GM18519 (cell line): ENCODE data around the gene EFNA3.
"Not testable (repeated sequence)": the region's sequence is repeated elsewhere in the genome, so short reads cannot be mapped to it uniquely, and the experiment has no call there.

Experiments used
- ATAC-seq: cut with Tn5 transposase; IDR thresholded peaks from one replicate; pipeline ENCODE4 v1.9.1; 2021; ENCODE audit warnings: mild to moderate bottlenecking, moderate library complexity; ENCODE audit not compliant: unreplicated experiment, low FRiP score

EFNA3 gene

DNA sequence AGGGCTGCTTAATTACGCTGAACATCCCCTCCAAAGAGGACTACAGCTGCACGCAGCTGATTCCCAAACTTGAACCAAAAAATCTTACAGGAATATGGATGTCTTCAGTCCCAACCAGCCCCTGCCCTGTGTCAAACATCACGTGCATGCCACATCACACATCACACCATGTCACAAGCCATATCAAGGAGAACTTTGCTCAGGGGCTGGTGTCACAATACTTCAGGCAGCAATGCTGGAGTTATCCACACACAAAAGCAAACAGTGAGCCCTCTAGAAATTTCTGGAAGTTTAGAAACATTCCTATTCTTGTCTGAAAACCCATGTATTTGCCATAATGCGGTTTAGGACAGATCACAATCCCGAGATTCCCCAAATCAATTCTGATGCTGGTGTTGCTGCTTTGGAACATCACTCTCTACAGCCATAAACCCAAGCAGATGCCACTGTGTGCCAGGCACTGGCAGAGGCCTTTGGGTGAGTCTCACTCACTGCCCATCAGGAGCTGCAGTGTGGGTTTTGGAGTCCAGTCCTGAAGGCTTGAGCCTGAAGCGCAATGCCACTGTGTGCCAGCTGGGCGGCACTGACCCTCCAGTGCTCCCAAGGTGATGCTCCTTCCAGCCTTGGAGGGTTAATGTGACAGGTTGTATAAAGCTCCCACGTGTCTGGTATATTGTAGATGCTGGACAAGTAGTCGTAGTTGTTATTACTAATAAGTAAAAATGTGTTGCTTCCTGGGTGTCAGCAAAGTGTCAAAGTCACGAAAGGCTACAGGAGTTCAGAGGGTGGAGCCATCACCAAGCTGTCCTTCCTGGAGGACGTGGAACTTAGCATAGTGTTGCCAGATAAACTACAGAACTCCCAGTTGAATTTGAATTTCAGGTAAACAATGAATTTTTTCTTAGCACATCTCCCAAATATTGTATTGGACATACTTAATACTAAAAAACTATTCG, 28.9 kb downstream of the EFNA3 start:
- no peak for ATAC-seq

DNA sequence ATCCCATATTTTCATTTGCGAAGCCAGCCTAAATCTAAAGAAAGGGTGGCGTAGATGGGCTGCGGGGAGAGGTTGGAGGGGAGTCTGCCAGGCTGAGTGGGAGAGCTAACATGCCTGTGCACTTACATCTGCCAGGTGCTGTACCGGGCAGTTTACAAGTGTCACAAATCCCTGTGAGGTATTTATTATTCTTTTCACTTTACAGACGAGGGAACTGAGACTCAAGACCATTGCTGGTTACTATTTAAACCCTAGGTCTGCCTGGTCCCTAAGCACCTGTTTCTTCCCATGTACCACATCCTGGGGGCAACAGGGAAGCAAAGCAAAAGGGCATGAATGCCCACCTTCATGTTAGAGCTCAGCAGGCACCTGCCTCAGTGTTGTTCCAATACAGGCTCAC, 29.7 kb downstream of the EFNA3 start:
- no peak for ATAC-seq

DNA sequence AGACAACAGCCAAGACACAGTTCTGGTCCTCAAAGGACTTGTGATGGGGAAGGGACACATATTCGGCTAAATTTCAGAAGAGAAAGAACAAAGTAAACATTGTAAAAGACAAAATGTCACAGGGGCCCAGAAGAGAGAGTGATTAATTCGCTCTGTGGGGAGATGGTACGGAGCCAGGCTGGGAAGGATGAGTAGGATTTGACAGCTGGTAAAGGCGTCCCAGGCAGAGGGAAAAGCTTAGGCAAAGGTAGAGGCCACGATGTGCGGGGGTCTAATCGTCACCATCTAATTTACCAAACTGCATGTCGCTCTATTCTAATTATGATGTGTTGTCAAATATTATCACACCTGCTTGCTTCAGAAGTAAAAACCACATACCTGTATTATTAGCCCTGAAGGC, 31.7 kb downstream of the EFNA3 start:
- no peak for ATAC-seq

DNA sequence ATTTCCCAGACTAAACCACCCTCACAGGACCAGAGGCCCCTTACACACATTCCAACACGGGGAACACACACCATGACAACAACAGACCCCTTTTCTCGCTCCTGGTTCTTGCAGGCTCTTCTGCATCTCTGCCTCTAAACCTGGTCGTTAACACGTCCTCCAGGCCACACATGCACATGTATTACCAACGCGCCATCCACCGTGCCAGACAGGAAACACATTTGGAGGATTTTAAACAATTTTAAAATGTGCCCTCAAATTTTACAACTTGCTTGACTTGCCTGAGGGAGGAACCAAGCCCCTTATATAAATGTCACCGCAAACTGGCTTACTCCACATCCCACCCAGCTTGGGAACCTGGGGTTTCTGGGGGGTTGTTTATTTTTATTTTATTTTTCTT, 32.2 kb downstream of the EFNA3 start:
- ATAC-seq: no peak

DNA sequence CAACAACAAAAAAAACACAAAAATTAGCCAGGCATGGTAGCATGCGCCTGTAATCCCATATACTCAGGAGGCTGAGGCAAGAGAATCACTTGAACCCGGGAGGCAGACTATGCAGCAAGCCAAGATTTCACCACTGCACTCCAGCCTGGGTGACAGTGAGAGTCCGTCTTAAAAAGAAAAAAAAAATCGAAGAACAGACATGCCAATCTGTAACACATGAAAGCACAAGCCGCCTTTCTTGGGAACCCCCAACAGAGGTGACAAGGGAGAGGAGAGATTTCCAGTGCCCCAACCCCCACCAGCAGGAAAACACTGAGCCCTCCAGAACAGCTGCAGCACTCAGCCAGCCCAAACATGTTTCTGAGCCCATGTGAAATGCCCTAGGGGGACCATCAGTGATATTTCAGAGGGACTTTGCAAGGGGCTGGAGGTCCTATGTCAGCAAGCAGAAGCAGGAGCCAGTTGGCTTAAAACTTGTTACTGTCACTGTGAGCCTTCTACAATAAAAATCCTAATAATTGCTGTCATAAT, 34.9 kb downstream of the EFNA3 start:
- no peak for ATAC-seq

DNA sequence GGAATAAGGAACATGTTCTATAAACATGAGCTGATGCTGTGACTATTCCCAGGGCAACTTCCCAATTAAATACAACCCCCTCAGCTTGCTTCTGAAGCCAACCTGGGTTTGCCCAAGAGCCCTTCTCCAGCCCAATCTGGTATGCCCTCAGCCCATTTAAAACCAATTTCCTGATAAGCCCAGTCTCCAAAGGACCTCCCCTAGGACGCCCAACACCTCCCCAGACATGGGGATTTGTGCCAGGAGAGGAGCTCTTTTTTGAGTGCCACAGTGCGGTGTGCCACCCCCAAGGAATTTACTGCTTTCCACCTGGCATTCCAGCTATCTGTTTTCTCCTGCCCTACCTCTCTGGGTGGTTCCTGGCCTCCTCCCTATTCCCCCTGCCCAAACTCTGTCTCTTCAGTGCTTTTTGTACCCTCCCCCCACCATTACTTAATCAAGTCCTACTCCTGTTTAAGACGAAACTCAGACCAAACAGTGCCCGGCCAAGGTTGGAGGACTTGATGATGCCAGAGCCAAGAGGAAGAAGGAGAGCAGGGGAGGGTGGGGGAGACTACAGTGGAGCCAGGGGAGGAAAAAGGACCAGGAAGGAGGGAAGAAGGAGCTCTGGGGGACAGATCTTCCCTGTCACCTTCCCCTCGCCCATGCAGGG, 37.6 kb downstream of the EFNA3 start:
- ATAC-seq: no peak

DNA sequence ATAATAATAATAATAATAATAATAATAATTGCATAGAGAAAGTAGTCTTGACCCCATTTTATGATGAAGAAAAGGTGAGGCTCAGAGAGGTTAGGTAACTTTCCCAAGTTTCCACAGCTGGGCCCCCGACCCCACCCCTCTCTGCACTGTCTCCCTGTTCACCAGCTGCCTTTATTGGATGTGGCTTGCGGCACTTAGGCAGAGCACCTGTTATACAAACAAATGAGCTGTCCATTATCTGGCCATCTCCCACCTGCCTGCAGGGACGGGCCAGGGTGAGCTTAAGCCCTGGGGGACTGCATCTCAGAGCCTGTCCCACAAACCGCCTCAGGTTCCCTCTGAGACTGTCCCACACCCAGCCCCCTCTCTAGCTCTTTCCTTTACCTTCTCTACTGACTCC, 39.0 kb downstream of the EFNA3 start:
- ATAC-seq: no peak

DNA sequence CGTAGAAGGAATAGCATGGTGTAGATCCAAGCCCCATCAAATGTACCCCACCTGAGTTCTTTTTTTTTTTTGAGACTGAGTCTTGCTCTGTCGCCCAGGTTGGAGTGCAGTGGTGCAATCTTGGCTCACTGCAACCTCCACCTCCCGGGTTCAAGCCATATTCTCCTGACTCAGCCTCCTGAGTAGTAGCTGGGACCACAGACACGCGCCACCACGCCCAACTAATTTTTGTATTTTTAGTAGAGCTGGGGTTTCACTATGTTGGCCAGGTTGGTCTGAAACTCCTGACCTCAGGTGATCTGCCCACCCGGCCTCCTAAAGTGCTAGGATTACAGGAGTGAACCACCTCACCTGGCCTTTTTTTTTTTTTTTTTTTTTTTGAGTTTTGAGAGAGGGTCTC, 39.5 kb downstream of the EFNA3 start:
- ATAC-seq: not testable (repeated sequence)

DNA sequence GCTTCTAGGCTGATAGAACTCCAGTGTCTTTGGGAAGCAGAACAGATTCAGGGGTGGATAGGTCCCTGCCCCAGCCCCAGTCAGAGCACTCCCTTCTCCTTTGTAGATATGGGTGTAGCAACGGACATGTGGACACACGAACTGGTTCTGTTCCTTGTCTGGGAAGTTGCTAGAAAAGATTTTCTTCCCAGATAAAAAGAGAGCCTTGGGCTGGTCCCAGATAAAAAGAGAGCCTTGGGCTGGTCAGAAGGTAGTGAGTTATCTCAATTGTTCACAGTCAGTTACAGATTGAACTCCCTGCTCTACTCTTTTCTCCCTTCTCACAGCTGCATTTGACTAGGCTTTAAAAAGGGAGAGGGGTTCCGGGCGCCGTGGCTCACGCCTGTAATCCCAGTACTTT, 41.6 kb downstream of the EFNA3 start:
- no peak for ATAC-seq

DNA sequence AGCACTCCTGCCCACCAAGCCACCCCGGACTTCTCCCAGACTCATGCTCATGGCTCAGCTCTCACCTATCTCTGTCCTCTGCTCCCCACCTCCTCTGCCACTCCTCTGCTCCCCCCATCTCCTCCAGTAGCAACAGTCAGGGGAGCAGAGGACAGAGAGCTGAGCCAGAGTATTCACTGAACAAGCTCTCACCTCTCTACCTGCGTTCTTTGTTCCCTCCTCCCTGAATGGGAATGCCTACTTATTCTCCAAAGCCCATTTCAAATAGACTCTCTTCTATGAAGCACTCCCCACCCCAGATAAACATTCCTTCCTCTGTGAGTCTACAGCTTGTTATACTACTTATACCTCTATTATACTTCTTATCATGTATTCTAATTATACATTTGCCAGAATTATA, 42.6 kb downstream of the EFNA3 start:
- no peak for ATAC-seq

DNA sequence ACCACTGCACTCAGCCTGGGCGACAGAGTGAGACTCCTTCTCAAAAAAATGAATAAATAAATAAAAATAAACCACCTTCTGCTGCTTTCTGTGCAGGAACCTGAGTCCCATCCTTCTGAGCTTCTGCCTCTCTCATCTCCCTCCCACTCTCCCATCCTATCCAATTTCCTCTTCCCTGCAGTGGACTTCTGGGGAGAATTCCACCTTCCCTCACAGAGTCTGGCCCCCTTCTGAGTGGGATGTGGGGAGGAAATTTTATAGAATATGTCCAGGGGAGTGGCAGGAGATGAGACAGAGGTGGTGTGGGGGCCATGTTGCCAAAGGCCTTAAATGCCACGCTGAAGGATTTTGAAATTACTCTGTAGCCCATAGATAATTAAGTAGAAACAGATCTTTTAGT, 43.7 kb downstream of the EFNA3 start:
- no peak for ATAC-seq

DNA sequence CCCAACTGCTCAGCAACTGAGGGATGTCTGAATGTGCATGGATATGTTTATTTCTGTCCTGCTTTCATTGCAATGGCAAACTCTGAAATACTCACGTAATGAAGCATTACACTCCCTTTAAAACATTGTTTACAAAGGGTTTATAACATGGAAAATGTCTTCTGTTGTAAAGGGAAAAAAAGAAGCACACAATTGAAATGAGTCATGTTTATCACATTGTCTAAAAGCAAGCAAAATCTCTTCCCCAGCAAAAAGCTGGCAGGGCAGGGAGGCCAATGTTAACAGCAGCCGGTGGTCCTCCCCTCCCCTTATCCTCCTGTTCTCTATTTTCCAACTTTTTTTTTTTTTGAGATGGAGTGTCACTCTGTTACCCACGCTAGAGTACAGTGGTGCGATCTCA, 45.2 kb downstream of the EFNA3 start:
- no peak for ATAC-seq

DNA sequence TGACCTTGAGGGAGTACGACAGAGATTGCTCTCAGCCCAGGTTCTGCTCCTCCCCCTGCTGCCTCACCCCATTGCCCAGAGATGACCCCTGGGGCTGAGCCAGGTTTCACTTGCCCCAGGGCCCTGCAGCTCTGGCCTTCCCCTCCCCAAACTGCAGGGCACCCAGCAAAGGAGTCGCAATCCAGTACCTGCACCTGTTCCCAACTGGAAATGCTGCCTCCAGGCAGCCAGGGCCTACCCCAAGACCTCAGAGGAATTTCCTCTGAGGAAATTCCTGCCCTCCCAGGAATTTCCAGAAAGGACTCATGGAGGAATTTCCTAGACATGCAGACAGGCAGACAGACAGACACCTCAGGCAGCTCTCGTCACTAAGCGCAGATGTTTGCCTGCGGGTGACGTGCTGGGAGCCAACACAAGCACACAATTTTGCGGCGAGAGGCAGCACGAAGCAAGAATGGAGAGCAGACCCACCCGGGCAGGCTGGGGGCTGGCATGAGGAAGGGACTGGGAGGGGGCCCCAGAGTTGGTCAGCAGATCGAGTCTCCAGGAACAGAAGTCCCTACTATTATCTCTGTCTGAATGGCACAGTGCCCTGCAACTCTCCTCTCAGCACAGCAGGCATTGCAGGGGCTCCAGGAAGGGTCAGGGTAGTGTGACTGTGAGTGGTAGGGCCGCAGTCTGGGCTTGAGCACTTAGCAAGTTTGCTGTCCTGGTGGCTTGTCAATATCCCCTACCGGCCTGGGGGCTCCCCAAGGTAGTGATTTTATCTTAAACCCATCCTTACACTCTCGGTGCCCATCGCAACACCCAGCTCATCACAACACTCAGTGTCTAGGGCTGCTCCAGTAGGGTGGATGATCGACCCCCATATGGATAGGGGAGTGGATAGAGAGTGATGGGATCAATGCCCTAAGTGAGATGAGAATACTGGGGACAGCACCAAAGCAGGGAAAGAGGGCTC, 46.1 kb downstream of the EFNA3 start:
- no peak for ATAC-seq

DNA sequence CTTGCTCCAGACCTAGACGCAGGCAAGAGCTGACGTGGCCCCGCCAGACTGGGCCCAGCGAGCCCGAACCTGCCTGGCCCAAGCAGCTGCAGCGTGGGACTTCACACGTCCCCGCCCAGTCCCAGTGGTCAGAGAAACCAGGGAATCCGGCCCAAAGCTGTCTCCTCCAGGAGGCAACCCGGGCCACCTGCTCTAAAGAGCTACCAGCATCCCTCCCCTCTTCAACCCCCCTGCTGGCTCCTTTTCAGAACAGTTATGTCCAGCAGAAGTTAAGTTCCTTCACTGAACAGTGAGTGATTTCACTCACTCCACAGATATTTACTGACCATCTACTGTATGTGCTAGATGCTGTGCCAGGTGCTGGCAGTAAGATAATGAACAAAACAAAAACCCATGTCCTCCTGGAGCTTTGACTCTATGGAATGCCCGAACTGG, 46.9 kb downstream of the EFNA3 start:
- ATAC-seq: no peak

DNA sequence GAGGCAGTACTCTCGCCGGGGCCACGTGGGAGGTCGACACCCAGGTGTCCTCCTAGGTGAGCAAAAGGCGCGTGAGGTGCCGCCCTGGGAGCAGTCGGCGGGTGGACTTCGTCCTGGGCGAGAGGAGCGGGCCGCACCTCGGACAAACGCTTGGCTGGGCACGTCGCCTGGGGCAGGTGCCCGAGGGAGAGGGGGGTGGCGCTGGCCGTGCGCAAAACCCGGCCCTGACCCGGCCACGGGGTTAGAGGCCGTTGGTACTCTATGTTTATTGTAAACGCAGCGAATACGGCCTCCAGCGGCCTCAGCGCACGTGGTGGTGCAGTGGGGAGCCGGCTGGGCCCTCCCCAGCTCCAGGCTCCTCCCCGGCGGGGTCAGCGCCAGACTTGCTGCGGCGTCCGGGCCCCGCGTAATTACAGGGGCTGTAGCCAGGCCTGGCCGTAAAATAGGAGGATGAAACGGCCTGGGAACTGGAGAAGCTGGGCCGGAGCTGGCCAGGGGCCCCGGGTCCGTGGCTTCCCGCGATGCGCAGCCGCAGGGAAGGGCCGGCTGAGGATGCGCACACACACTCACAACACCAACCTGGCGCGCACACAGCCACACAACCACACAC, 47.4 kb downstream of the EFNA3 start:
- ATAC-seq: no peak

DNA sequence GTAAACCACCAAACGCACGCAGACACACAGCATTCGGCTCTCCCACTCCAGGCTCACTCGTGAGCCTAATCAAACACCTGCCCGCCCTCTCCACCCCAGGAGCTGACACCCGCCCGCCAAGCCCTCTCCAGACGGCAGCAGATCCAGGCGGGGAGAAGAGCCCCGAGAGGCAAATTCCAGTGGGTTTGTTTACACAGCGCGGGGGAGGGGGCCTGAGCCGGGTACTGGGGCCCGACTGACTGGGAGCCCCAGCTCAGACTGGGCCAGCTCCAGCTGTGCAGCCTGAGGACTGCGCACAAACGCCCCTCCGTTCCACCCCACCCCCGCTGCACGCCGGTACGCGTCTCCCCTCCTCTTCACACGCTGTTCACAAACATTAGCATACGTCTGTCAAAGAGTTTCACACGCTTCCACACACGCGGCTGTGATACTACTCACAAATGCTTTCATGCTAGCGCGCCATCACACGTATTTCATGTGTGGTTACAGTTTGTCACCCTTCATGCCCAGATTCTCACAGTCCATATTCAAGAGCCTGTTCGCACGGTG, 48.0 kb downstream of the EFNA3 start:
- no peak for ATAC-seq

DNA sequence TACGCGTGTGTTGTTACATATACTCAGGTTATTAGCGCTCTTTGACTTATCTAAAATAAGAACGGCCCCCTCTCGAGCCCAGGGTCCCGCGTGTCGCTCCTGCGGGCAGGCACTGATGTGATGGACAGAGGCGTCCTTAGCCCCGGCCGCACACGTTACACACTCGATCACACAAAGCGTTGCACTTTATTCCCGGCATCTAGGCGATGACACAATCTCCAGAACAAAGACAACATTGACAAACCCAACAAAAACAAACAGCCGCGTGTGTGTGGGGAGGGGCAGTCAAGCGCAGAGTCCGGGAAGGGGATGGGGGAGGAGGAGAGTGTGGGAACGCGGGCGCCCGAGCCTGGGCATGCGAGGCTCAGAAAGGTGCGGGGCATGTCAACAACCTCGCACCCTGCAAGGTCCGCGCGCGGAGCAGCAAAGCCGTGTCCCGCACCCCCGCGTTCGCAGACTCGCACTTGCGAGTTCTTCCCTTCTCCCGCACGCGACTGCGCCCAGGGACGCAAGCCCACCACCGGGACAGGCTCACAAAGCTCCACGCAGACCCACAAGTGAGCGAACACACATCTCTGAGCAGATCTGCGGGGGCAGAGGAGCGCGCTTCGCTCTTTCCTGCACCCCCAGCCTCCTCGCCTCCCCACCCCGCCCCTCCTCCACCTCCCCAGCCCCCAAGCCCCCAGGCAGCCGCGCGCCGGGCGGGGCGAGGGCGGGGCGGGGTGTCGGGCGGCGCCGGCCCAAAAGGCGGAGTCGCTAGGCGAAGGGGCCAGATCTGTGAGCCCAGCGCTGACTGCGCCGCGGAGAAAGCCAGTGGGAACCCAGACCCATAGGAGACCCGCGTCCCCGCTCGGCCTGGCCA, 48.7 kb downstream of the EFNA3 start, which contains the start of gene EFNA1:
Gene EFNA1, plus strand, starts transcription at position 772 of the 862 bp plus-strand sequence. CDS start 102 bp downstream, outside the sequence.
- no peak for ATAC-seq

DNA sequence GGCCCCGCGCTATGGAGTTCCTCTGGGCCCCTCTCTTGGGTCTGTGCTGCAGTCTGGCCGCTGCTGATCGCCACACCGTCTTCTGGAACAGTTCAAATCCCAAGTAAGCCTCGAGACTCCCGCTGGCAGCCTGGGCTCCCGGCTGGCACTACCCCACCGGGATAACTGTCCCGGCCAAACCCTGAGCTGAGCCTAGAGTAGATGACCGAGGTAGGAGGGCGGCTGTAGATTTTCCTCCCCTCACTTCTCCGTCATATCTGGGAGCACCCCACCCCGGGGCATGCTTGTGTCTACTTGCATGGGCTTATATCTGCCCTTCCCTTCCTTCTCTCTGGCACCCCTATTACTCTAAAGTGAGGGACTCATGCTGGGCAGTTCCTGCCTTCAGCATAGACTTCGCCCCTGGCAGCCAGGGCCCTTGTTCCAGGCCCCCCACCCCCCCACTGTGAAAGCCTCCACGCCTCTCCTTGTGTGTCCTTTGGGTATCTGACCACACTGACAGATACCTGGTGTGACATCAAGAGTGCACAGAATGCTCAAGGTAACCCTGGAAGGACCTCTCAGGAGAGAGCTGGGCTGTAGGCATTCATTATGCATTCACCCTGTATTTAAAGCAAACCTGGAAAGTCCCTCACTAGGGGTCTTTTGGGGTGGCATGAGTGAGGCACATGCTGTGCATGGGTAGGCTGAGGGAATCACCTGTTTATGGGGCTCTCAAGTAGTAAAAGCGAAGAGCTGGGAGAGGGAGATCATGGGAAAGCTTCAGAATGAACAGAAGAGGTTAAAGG, 49.5 kb downstream of the EFNA3 start:
- ATAC-seq: no peak
